ENCODE results near the gene SMTN.
A peak's percentile ranks its signal among the peaks of the same experiment; 100 is the strongest.
"Not testable (repeated sequence)": the region's sequence is repeated elsewhere in the genome, so short reads cannot be mapped to it uniquely, and the experiment has no call there.

The SMTN gene

DNA sequence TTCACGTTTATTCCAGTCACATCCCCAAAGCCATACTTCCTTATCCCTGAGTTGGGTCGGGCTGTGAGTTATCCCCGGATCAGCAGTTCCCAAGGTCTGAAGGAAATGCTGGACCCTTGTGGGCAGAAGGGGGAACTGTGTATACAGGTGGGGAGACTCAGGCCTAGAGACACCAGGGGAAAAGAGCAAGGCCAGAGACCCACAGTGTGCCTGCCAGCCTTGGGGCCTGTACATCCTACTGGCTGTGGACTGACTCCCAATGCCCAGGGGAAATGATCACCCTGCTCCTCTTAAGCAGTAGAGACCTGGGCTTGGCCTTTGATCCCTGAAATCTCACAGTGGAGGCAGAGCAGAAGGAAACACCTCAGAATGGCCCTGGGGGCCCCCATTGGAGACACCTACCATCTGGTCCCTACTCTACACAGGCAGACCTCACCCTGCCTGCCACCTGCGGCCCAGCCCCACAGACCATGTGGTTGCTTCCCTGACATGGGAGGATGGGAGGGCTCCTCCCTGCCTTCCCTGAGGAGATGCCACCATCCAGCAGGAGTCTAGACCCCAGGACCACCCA is 25.0 kb downstream of the SMTN start:
- no peak for DNase-seq

DNA sequence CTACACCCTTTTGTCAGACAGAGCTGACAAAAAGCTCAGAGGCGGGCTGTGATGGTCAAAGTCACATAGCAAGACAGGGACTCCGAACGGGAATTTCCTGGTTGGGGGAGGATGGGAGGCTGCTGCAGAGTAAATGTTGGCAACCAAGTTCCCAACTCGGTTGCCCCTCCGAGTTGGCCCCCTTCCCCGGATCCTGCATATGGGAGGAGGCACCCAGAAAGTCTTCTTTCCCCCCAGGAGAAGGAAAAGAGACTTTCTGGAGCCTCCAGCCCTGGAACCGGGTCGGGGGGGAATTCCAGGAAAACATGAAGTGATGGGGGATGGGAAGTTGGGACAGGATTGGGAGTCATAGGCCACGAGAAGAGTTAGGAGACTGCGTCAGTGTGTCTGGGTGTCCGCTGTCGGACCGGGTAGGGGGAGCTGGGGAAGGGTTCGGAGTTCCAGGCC is 25.6 kb downstream of the SMTN start:
- DNase-seq: no peak

GRCh38 chr22:31107178-31107893 is 26.2 kb downstream of the SMTN start, which contains the start of gene SELENOM:
SELENOM (minus strand) TSS chr22:31107568; CDS start chr22:31107505, 63 bp downstream.
- peak; percentile 90 for DNase-seq

GRCh38 chr22:31107894-31108218 is 26.7 kb downstream of the SMTN start:
- DNase-seq: no peak

DNA sequence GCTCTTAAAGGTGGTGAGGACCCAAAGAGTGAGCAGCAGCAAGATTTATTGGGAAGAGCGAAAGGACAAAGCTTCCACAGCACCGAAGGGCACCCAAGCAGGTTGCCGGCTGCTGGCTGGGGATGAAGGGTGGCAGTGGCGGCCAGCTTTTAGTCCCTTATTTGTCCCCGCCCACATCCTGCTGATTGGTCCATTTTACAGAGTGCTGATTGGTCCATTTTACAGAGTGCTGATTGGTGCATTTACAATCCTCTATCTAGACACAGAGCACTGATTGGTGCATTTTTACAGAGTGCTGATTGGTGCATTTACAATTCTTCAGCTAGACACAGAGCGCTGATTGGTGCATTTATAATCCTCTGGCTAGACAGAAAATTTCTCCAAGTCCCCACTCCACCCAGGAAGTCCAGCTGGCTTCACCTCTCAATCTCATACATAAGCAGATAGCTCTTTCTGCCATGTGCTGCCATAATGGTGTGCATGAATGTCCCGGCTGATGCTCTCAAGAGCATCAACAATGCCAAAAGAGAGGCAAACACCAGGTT is 31.5 kb downstream of the SMTN start:
- not testable (repeated sequence) for DNase-seq

DNA sequence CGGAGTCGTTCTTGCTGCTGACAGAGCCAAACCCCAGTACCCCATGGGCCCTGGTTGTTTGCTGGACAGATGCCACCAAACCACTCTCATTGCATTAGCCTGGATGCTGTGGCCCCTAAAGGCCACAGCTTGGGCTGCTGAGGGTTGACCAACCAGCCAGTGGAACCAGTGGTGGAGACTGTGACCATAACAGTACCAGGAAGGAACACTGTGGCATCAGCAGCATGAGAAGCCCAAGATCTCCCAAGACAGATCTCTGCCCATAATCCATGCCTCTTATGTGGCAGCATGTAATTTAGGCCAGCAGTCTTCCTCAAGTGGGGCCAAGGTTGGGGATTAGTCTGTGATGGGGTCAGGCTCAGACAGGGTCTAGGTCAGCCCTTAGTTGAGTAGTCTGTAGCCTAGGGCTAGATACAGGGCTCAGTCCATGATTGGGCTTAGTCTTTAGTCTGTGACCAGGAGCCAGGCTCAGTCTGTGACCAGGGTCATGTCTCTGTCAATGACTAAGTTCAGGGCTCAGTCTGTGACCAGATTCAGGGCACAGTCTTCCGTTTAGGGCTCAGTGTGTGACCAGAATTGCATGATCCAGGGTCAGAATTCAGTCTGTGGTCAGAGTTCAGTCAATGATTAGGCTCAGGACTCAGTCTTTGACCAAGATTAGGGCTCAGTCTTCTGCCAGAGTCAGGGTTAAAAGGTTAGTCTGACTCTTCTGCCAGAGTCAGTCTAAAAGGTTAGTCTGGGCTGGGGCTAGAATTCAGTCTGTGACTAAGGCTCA is 37.1 kb downstream of the SMTN start:
- DNase-seq: no peak

DNA sequence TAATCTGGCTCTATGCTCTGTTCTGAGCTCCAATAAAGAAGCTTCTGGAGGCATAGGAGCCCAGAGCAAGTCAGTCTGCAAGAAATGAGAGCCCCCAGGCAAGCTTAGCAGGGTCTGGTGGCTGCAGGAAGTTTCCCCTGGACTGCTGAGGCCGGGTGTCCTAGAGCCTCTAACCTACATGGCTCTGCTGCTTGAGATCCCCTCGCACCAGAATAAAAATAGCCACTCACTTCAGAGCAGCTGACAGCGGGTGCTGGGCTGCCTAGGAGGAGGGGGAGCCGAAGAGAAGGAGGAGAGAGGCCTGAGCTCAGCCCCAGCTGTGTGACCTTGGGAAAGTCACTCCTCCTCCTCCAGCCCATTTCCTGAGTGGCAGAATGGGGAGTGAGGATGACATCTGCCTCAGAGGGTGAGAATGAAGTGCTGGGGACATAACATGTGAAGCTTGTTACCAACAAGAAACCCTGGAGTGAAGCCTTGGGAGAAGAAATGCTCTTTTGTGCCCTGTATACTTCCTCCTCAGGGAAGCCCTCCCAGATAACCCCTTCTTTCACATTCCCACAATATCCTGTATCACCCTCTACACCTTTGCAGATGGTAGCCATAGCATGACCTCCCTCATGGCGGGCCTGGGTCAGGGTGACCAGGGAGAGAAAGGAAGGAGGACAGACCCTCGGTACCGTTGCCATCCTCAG is 38.1 kb downstream of the SMTN start:
- DNase-seq: no peak

- no peak for DNase-seq
Observed at GRCh38 chr22:31120230-31120629, 39.1 kb downstream of the SMTN start.

- no peak for DNase-seq
Observed at GRCh38 chr22:31120642-31121041, 39.5 kb downstream of the SMTN start.

- DNase-seq: no peak
Observed at GRCh38 chr22:31121403-31121802, 40.3 kb downstream of the SMTN start.

DNA sequence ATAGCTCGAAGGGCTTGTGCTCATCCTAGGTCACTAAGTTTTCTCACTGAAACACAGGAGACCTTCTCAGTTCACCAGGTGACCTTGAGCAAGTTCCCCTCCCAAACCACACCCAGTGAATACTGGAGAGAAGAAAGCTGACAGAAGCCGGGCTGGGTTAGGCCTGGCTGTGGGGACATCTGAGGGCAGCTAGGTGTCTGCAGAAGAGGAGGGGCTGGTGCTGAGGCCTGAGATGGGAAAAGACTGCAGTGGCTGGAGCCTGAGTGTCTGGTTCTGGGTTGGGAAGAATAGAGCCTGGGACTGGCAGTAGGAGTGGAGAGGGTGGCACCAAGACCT is 41.0 kb downstream of the SMTN start:
- DNase-seq: no peak

DNA sequence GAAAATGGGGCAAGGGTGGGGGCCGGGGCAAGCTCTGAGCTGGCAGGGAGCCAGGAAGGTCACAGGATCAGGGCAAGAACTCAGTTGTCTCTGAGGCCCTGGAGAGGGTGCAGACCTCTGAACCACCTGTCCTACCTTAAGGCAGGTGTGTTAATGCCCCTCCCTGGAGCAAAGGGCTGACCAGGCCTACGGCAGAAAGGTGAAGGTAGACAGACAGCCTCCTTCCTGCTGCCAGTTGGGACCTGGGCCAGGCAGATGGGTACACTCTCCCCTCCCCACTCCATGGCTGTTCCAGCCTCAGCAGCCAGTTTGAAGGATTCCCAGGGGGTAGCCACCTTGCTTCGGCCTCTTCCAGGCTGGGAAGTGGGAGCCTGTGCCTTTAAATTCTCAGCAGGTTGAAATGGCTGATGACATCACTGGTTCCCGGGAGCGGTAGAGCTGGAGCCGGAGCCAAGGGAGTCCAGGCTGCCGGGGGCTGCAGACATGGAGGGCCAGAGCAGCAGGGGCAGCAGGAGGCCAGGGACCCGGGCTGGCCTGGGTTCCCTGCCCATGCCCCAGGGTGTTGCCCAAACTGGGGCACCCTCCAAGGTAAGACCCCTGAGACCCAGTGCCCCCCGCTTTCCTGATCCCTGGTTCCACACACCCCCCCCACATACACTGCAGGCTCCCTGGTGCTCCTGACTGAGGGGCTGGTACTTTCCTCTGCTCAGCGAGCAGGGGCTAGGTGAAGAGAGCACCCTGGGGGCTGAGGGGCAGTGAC is 41.6 kb downstream of the SMTN start, which contains the start of gene INPP5J:
INPP5J (plus strand) TSS at position 435 of the 760 bp plus-strand sequence; CDS start at position 484, 49 bp downstream.
- no peak for DNase-seq

GRCh38 chr22:31123292-31123602 is 42.1 kb downstream of the SMTN start:
- DNase-seq: no peak

- no peak for DNase-seq
Observed at GRCh38 chr22:31124290-31124689, 43.2 kb downstream of the SMTN start.

DNA sequence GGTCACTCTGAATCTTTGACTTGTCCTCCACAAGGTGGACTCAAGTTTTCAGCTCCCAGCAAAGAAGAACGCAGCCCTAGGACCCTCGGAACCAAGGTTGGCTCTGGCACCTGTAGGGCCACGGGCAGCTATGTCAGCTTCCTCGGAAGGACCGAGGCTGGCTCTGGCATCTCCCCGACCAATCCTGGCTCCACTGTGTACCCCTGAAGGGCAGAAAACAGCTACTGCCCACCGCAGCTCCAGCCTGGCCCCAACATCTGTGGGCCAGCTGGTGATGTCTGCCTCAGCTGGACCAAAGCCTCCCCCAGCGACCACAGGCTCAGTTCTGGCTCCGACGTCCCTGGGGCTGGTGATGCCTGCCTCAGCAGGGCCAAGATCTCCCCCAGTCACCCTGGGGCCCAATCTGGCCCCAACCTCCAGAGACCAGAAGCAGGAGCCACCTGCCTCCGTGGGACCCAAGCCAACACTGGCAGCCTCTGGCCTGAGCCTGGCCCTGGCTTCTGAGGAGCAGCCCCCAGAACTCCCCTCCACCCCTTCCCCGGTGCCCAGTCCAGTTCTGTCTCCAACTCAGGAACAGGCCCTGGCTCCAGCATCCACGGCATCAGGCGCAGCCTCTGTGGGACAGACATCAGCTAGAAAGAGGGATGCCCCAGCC is 43.8 kb downstream of the SMTN start:
- no peak for DNase-seq

DNA sequence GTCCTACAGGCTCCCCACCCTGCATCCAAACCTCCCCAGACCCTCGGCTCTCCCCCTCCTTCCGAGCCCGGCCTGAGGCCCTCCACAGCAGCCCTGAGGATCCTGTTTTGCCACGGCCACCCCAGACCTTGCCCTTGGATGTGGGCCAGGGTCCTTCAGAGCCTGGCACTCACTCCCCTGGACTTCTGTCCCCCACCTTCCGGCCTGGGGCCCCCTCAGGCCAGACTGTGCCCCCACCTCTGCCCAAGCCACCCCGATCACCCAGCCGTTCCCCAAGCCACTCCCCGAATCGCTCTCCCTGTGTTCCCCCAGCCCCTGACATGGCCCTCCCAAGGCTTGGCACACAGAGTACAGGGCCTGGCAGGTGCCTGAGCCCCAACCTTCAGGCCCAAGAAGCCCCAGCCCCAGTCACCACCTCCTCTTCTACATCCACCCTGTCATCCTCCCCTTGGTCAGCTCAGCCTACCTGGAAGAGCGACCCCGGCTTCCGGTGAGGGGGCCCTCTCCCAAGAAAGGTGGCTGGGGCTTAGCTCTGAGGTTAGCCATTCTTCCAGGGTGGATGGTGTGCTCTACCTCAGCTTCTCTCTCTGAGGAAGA is 44.5 kb downstream of the SMTN start:
- no peak for DNase-seq

DNA sequence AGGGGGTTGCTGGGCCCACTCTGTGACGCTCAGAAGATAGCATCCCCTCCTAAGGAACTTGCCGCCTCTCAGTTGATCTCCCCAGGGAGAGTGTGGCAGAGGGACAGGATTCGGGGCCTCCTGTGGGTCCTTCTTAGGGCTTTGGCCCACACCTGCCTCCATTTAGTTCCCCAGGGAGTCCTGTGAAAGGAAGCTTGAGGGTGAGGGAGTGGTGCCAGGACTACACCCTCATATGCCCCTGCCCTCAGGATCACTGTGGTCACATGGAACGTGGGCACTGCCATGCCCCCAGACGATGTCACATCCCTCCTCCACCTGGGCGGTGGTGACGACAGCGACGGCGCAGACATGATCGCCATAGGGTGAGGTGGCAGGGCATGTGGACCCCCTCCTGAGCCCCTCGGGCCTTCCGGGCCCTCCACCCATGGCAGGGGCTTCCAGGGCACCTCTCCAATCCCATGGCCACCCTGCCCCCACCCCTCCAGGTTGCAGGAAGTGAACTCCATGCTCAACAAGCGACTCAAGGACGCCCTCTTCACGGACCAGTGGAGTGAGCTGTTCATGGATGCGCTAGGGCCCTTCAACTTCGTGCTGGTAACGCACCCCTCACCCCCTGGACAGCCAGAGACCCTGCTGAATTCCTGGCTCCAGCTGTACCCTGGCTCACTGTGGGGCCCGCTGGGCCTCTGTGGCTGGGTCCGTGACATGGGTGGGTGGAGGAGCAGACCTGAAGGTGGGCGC is 45.2 kb downstream of the SMTN start:
- no peak for DNase-seq

- DNase-seq: no peak
Observed at GRCh38 chr22:31126869-31127175, 45.7 kb downstream of the SMTN start.

DNA sequence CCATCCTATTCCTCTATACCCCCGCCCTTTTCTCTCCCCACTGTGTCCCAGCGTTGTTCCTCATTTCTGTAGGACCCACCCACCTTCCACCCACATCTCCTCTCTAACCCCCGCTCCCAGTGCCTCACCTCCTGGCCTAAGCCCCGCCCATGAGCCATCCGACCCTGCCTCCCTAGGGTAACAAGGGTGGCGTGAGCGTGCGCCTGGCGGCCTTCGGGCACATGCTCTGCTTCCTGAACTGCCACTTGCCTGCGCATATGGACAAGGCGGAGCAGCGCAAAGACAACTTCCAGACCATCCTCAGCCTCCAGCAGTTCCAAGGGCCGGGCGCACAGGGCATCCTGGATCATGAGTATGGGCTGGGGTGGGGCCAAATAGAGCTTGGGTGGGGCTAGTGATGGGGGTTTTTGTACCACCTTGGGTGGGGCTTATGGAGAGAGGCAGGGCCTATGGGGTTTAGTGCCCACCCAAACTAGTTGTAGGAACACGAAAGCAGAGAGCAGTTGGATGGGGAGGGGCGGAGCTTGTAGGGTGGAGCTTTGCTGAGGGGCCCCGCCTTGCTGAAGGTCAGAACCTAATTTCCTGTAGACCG is 46.2 kb downstream of the SMTN start:
- DNase-seq: no peak

DNA sequence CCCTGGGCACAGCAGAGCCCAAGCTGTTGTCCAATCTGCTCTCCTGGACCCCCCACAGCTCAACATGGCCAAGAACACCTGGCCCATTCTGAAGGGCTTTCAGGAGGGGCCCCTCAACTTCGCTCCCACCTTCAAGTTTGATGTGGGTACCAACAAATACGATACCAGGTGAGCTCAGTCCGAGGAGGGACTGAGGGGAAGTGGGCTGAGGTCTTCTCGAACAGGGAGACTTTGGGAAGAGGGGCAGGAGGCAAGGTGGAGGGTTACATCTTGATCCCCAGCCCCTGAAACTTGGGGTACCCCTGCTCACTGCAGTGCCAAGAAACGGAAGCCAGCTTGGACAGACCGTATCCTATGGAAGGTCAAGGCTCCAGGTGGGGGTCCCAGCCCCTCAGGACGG is 47.0 kb downstream of the SMTN start:
- no peak for DNase-seq

DNA sequence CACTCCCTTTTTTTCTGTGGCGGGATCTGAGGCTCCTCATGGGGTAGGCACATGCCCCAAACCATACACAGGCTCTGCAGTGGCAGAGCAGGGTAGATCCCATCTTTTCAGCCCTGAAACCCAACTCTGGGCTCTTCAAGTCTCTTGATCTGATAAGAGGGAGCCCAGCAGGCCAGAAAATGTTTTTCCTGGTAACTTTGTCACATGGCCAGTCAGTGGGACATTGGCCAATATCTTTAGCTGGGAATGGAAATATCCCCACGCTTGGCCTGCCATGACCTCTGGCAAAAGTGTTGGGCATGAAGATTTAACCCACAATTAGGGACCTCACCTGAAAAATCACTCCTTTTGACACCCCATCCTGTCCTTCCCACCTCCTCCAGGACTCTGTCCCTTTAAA is 49.8 kb downstream of the SMTN start:
- DNase-seq: no peak

Measured in activated CD8-positive, alpha-beta memory T cell treated with anti-CD3 and anti-CD28 coated beads for 24 hours (primary cell).